GM18951 (cell line): ENCODE measurements around the gene PRKAG1.

Source experiments
- POLR2A ChIP-seq: IDR thresholded peaks from 4 replicates; pipeline ENCODE4 v1.6.1; 2011; ENCODE audit warnings: mild to moderate bottlenecking; ENCODE audit not compliant: insufficient read length, insufficient read depth; ENCODE audit errors: extremely low read depth
- in situ Hi-C: fragments of 300-500 bp; cut with MboI; formaldehyde crosslinking; loops from one replicate; pipeline ENCODE4 v1.12.0; 2022; ENCODE audit warnings: low sequenced_read_pairs, mixed read lengths, inconsistent platforms; ENCODE audit not compliant: unreplicated experiment

PRKAG1 gene

GRCh38 chr12:49041881-49042484, 23.4 kb upstream of the PRKAG1 start:
- in situ Hi-C loops: no loop called here
- no peak for TF ChIP-seq POLR2A

DNA sequence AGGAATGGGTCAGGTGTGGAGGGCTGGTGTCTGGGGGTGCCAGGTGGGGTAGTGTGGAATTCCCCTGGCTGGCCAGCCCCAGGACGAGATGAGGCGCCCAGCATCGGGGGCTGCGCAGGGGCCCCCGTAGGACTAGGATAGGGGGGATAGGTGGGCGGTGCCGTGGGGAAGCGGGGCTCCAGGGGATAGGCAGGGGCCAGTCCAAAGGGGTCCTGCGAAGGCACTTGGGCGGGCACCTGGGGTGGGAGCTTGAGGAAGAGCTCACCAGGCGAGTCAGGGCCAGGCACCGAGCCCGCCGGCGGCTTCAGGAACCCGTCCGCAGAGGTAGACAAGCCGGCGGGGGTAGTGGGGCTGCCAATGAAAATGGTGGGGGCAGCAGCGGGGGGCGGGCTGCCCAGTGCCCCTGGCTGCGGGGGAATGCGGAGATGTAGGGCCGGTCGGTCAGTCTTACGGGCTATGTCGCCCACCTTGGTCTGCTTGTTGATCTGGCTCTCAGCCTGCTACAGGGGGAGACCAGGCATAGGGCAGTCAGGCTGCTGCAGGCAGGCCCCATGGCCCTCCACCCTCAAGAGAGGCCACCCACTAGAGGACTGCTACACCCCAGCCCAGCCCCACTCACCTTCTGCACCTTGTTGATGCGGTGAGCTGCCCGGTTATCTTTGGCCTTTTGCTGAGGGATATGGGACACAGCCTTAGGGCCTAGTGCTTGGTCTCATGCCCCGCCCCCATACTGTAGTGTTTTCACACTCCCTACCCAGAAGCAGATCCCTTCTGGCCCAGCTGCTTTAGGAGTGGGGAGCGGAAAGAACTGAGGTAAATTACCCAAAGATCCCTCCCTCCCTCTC, 22.7 kb upstream of the PRKAG1 start:
- in situ Hi-C loops: no loop called here
- no peak for TF ChIP-seq POLR2A

- in situ Hi-C loops: no loop called here
- no peak for TF ChIP-seq POLR2A
Measured at GRCh38 chr12:49040364-49040855, 21.8 kb upstream of the PRKAG1 start.

DNA sequence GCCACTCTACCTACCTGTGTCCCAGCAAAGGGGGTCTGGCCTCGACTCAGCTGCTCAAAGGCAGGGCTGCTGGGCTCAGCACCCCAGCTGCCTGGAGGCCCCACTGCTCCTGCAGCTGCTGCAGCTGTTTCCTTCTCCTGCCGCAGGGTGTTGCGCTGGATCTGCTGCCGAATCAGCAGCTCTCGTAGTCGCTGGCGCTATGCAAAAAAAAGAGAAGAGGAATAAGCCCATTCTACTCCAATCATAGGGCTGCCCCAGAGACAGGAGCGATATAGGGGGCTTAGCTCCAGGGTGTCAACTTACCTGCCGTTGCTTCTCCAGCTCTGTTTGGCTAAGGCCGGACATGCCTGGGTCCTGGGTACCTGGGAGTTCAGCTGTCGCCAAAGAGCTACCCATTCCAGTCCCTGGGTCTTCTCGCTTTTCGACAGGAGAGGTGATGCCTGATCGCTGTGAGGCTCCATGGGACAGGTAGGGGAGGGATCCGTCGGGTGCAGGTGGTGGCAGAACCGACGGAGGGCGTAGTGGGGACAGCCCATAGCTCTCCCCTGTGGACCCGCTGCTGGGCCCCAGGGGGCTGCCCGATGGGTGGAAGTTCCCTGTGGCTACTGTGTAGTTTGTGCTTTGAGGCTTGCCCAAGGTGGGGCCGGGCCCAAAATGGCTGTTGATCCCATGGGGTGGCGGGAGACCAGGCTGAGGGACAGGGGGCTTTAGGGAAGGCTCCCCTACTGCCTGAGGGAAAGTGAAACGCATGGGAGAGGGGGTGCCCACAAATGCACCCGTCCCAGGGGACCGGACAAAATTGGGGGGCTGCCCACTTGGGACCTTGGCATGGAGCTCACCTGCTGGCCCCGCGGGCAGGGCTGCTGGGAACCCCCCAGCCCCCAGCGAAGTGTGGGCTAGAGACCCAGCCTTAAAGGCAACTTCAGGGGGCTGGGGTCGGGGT, 21.1 kb upstream of the PRKAG1 start:
- in situ Hi-C loops: no loop called here
- no peak for TF ChIP-seq POLR2A

DNA sequence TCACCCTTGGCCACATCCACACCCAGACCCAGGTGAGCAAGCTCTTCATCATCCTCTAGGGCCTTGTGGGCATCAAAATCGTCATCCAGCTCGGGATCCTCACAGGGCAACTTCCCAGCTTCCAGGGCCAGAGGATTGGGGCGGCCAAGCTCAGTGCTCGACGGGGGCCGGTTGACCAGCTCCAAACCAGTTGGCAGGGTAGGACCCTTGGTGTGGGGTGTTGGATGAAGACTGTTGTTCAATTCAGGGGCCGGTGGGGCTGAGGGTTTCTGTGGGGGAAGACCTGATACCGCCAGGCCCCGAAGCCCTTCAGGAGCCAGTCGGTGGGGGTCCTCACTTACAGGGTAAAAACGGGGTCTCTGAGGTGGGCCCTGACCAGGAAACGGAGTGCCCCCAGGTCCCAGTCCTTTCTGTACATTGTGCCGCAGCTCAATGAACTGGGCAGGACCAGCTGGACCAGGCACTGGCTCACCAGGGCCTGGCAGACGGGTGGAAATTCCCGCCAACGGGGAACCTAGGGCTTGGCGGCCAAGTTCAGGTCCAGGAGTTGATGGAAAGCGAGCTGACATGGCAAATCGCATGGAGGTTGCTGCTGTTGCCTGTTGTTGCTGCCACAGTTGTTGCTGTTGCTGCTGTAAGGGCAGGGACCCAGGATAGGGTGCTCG, 19.8 kb upstream of the PRKAG1 start:
- in situ Hi-C loops: no loop called here
- TF ChIP-seq POLR2A: no peak

GRCh38 chr12:49037947-49038237, 19.3 kb upstream of the PRKAG1 start:
- in situ Hi-C loops: no loop called here
- TF ChIP-seq POLR2A: no peak

DNA sequence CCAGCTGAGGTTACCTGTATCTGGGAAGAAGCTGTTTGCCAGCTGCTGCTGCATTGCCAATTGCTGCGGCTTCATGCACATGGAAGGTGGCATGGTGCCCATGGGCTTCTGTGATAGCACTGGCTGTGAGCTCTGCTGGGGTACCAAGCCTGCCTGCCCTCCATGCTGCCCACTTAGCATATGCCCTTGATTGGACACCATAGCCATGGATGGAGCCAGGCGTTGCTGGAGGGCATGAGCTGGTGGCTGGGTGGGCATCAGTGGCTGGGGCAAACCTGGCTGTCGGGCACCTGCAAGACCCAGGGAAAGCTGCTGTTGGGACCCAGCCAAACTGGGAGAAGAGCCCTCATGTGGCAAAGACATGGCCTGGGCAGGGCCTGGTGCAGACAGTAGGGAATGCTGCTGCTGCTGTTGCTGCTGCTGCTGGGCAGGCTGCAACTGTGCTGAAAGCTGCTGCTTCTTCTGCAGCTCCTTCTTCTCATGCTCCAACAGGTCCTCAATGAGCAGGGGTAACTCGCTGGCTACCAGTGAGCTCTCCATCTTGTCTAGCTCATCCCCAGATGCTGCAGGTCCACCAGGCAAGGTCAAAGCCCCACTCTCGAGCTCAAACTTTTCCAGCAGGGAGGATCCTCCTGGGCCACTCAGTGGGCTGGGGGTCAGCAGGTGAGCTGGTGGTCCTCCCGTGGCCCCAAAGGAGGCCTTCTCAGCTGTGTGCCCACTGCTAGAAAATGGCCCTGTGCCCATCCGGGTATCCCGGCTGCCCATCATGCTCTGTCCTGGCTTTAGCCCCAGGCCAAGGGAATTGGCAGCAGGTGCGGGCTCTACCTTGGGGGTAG, 18.8 kb upstream of the PRKAG1 start:
- TF ChIP-seq POLR2A: no peak
- in situ Hi-C loops: no loop called here

- no peak for TF ChIP-seq POLR2A
- in situ Hi-C loops: no loop called here
Measured at GRCh38 chr12:49036029-49036428, 17.5 kb upstream of the PRKAG1 start.

GRCh38 chr12:49034286-49034622, 15.7 kb upstream of the PRKAG1 start:
- in situ Hi-C loops: no loop called here
- no peak for TF ChIP-seq POLR2A

DNA sequence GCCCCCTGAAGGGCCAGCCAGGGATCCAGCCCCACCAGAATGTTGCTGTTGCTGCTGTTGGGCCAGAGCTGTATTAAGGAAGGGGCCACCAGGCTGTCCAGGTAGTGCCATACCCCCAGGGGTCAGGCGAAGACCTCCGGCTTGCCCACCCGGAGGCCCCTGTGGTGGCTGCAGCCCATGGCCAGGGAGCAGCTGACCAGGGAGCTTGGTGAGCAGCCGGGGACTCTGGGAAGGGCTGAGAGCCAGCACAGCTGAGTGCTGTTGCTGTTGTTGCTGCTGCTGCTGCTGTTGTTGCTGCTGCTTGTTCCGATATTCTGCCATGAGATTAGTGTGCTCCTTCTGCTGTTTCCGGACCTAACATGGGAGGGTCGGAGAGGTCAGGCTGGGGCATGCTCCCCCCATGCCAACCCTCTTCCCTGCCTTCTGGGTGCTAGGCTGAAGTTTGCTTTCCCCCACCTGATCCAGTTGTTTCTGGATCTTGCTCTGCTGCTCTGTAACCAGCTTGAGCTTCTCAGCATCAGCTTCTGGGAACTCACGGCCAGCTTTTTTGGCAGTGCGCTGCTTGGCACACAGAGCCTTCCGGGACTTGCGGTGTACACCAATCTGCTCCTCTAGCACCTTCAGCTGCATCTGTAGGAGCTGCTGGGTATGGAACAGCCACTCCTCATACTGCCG, 15.2 kb upstream of the PRKAG1 start:
- in situ Hi-C loops: no loop called here

GRCh38 chr12:49032679-49033447, 14.3 kb upstream of the PRKAG1 start:
- in situ Hi-C loops: no loop called here
- no peak for TF ChIP-seq POLR2A

More for the DNA sequence above, 15.2 kb upstream of the PRKAG1 start:
- no peak for TF ChIP-seq POLR2A
